Midbrain (tissue), 1 donor: ENCODE results near the gene TAL2.

ENCODE experiments used
- DNase-seq: peaks from one replicate; lab custom pipeline; 2025; lab: John Stamatoyannopoulos, UW

Gene TAL2

GRCh38 chr9:105710638-105711037 lies 48.4 kb downstream of the TAL2 start:
- no peak for DNase-seq

GRCh38 chr9:105711867-105712266 lies 49.6 kb downstream of the TAL2 start:
- no peak for DNase-seq

- DNase-seq = no peak
These were observed 50.0 kb downstream of the TAL2 start for GRCh38 chr9:105712297-105712696.
